PC-3 (cell line): Measurements from ENCODE around the gene FHAD1.

Experiments used
- CTCF ChIP-seq: fragments of 300-600 bp; sonication (generic); conservative IDR thresholded peaks from 2 replicates; pipeline ENCODE4 v1.5.1; 2017; ENCODE audit warnings: antibody characterized with exemption, low read depth, mild to moderate bottlenecking, low read length
- EZH2 ChIP-seq: fragments of 300-600 bp; sonication (generic); IDR thresholded peaks from one replicate; pipeline ENCODE4 v1.6.1; 2017; ENCODE audit warnings: antibody characterized with exemption, mild to moderate bottlenecking, low read length; ENCODE audit not compliant: unreplicated experiment

GRCh38 chr1:15201221-15201620 is 45.8 kb upstream of the FHAD1 start:
- TF ChIP-seq CTCF (no peak), EZH2 (no peak)
